ENCODE data around the gene PATZ1.
"Not testable (repeated sequence)": the region's sequence is repeated elsewhere in the genome, so short reads cannot be mapped to it uniquely, and the experiment has no call there.

The PATZ1 gene

GRCh38 chr22:31342389-31343140 lies 3.6 kb downstream of the PATZ1 start:
- no peak for DNase-seq

GRCh38 chr22:31341386-31342088 lies 4.6 kb downstream of the PATZ1 start:
- DNase-seq, result no peak

- DNase-seq, result no peak
Observed at GRCh38 chr22:31340765-31341247, 5.3 kb downstream of the PATZ1 start.

GRCh38 chr22:31340360-31340759 lies 5.8 kb downstream of the PATZ1 start:
- no peak for DNase-seq

GRCh38 chr22:31339148-31339832 lies 6.9 kb downstream of the PATZ1 start:
- DNase-seq, result no peak

- no peak for DNase-seq
Observed at GRCh38 chr22:31337178-31337577, 9.0 kb downstream of the PATZ1 start.

- DNase-seq, result no peak
Observed at GRCh38 chr22:31334329-31334728, 11.8 kb downstream of the PATZ1 start.

- DNase-seq, result no peak
Observed at GRCh38 chr22:31333641-31334040, 12.5 kb downstream of the PATZ1 start.

GRCh38 chr22:31332886-31333285 lies 13.3 kb downstream of the PATZ1 start:
- DNase-seq, result peak; percentile 14

- DNase-seq, result no peak
Observed at GRCh38 chr22:31332010-31332409, 14.1 kb downstream of the PATZ1 start.

- no peak for DNase-seq
Observed at GRCh38 chr22:31329453-31330215, 16.5 kb downstream of the PATZ1 start.

- no peak for DNase-seq
Observed at GRCh38 chr22:31329029-31329428, 17.1 kb downstream of the PATZ1 start.

GRCh38 chr22:31328544-31328960 lies 17.6 kb downstream of the PATZ1 start:
- no peak for DNase-seq

GRCh38 chr22:31327806-31328543 lies 18.2 kb downstream of the PATZ1 start:
- no peak for DNase-seq

- DNase-seq, result no peak
Observed at GRCh38 chr22:31326877-31327276, 19.3 kb downstream of the PATZ1 start.

- no peak for DNase-seq
Observed at GRCh38 chr22:31323578-31324550, 22.3 kb downstream of the PATZ1 start.

GRCh38 chr22:31321421-31321820 lies 24.7 kb downstream of the PATZ1 start:
- DNase-seq, result no peak

GRCh38 chr22:31314220-31314619 lies 31.9 kb downstream of the PATZ1 start:
- not testable (repeated sequence) for DNase-seq

- DNase-seq, result peak; percentile 47
Observed at GRCh38 chr22:31313366-31314147, 32.6 kb downstream of the PATZ1 start.

GRCh38 chr22:31308181-31308580 lies 38.0 kb downstream of the PATZ1 start:
- DNase-seq, result no peak

Data from fibroblast of skin of right quadriceps (primary cell).